Hematopoietic multipotent progenitor cell treated with erythropoietin and hydrocortisone succinate and interleukin-3 and kit ligand, for 4 days (in vitro differentiated cells): ENCODE measurements around the gene SLC6A19.

ENCODE experiments used
- DNase-seq: peaks from one replicate; pipeline ENCODE4 v3.0.0-alpha.2; 2015

SLC6A19 gene

DNA sequence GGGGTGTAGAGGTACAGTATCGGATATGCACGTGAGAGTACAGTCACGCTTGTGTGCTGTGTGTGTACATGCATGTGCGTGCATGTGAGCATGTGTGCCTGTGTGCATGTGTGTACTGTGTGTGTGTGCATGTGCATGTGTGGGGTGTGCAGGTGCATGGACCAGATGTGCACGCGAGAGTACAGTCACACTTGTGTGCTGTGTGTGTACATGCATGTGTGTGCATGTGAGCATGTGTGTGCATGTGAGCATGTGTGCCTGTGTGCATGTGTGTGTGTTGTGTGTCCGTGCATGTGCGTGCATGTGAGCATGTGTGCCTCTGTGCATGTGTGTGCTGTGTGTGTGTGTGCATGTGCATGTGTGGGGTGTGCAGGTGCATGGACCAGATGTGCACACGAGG is 10.3 kb downstream of the SLC6A19 start:
- no peak for DNase-seq

- no peak for DNase-seq
These were observed 10.9 kb downstream of the SLC6A19 start for GRCh38 chr5:1212271-1212670.

DNA sequence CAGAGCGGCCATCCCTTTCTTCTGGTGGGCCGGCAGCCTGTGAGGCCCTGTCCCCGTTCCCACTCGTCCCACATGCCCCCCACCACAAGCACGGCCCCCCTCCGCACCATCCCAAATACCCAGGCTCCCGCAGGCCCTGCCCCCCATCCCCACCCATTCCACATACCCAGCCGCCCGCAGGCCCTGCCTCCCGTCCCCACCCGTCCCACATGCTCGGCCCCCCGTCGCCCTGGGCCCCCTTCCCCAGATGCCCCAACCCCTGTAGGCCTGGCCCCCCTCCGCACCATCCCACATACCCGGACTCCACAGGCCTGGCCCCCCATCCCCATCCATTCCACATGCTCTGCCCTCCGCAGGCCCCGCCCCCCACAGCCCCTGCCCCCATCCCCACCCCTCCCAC is 11.5 kb downstream of the SLC6A19 start:
- DNase-seq, result no peak

DNA sequence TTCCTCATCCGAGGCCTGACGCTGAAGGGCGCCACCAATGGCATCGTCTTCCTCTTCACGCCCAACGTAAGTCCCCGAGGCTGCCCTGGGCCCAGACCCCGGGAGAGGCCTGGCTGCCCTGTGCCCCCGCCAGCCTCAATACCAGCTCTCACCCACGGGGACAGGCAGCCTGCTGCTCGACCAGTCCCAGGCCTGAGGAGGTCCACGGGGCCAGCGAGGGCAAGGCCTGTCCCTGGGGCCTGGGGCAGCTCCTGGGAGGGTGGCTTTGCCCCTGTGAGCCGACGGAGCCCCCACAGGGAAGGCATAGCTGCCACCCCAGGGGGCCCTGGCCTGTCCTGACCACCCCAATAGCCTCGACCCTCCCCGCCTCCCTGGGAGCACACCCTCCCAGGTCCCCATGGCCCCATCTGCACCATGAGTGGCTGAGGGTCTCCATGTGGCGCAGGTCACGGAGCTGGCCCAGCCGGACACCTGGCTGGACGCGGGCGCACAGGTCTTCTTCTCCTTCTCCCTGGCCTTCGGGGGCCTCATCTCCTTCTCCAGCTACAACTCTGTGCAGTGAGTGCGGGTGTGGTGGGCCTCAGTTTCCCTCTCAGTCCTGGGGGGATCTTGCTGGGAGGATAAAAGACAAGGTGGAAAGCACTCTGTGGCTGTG is 12.2 kb downstream of the SLC6A19 start:
- no peak for DNase-seq

DNA sequence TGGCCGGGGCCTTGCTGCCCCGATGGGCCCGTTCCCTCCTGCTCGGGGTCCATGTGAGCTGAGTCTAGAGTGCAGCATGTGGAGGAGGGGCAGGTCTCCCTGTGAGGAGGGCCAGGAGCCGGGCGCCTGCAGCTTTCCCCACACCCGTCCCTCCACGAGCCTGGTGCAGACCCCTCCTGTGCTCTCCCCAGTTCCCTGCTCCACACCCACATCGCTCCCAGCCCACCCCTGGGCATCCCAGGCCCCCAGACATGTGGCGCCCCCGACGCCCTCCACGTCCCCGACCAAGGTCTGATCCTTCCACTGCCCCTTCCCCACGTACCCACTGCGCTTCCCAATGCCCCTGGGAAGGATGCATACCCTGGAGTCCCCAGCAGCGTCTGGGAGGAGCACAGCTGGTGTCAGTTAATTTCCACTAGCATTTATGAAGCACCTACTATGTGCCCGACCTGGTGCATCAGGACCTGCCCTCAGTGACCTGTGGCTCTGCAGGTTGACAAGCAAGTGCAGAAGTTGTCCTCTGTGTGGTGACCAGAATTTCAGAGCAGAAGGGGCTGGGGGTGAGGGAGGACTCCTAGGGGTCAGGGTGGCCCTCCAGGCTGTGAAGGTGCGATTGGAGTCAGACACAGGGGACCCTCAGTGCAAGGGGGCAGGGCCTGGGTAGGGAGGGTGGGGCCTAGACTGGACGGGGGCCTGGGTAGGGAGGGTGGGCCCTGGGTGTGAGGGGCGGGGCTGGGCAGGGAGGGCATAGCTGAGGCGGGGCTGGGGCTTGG is 13.0 kb downstream of the SLC6A19 start:
- no peak for DNase-seq

GRCh38 chr5:1214936-1215220 is 13.5 kb downstream of the SLC6A19 start:
- DNase-seq, result no peak

- no peak for DNase-seq
These were observed 14.1 kb downstream of the SLC6A19 start for GRCh38 chr5:1215320-1216096.

DNA sequence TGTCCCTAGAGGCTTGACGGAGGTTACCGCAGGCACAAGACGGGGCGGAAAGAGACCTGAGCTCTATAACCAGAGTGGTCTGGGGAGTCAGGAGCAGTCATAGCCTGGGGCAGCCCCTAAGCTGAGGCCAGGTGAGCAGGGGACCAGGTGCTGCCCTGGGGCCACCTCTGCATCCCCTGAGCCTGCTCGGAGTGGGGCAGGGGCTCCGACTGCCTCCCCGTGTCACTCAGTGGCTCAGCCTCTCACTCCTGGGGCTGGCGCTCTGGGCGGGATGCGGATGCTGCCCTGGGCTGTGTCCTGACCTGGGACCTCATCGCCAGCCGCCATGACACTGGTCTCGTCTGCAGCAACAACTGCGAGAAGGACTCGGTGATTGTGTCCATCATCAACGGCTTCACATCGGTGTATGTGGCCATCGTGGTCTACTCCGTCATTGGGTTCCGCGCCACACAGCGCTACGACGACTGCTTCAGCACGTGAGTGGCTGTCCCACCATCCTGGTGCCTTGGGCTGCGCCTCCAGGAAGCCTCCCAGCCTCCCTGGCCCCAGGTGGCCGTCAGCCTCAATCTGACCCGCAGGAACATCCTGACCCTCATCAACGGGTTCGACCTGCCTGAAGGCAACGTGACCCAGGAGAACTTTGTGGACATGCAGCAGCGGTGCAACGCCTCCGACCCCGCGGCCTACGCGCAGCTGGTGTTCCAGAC is 15.0 kb downstream of the SLC6A19 start:
- no peak for DNase-seq

GRCh38 chr5:1216918-1217295 is 15.5 kb downstream of the SLC6A19 start:
- no peak for DNase-seq

DNA sequence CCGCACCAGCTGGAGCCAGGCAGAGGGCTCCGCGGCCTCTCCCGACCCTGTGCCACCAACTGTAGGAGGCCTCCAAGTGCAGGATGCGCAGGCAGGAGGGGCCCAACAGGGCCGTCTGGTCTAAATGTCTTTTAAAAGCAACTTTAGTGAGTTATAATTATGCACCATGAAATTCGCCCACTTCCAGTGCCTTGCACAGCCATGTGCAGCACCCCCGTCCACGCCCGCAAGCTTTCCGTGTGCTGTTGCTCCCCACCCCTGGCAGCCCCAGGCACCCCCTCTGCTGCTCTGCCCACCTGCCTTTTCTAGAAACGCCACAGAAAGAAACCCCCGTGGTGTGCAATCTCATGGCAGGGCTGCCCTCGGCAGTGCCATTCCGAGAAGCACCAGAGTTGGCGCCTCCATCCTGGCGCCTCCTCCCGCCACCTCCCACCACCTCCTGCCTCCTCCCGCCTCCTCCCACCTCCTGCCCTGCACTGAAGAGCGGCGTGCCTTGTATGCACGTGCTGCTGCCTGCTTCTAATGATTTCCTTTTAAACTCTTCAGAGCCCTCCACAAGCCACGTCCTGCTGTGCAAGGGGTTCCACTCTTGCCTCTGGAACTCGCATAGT is 16.3 kb downstream of the SLC6A19 start:
- peak; percentile 35 for DNase-seq

DNA sequence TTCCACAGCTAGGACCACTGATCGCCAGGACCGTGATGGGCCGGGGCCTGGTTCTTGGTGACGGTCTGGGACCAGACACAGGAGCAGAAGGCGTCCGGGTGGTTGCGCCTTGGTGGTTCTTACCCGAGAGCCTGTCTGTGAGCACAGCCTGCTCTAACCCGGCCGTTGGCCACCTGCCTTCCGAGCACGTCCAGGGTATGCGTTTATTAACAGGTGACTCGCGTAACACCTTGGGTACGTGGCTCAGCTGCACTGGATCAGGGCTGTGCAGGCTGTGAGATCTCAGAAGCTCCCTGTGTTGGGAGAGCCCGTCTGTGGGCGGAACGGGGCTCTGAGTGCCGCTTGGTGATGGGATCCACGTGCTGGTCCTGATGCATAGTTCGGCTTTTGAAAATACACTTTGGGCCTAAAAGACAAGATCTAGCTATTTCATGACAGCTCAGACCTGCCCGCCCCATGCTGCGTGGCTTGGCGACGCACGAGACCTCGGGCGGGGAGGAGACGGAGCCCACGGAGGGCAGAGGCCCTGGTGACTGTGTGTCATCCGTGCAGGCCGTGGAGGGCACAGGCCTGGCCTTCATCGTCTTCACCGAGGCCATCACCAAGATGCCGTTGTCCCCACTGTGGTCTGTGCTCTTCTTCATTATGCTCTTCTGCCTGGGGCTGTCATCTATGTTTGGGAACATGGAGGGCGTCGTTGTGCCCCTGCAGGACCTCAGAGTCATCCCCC is 17.1 kb downstream of the SLC6A19 start:
- no peak for DNase-seq

DNA sequence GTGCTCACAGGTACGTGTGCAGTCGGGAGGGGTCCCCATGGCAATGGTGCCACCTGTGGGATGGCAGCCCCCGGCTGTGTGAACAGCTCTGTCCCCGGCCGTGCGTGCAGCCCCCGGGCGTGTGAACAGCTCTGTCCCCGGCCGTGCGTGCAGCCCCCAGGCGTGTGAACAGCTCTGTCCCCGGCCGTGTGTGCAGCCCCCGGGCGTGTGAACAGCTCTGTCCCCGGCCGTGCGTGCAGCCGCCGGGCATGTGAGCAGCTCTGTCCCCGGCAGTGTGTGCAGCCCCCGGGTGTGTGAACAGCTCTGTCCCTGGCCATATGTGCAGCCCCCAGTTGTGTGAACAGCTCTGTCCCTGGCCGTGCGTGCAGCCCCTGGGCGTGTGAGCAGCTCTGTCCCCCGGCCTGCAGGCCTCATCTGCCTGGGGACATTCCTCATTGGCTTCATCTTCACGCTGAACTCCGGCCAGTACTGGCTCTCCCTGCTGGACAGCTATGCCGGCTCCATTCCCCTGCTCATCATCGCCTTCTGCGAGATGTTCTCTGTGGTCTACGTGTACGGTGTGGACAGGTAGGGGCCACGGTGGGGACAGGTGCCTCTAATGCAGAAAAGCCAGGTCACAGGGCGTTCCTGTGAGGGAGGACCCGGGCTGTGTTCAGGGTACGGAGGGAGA is 17.8 kb downstream of the SLC6A19 start:
- DNase-seq, result no peak

- DNase-seq, result no peak
These were observed 18.3 kb downstream of the SLC6A19 start for GRCh38 chr5:1219768-1220100.

GRCh38 chr5:1220351-1220750 is 19.0 kb downstream of the SLC6A19 start:
- DNase-seq, result no peak

GRCh38 chr5:1220831-1221230 is 19.4 kb downstream of the SLC6A19 start:
- DNase-seq, result no peak

DNA sequence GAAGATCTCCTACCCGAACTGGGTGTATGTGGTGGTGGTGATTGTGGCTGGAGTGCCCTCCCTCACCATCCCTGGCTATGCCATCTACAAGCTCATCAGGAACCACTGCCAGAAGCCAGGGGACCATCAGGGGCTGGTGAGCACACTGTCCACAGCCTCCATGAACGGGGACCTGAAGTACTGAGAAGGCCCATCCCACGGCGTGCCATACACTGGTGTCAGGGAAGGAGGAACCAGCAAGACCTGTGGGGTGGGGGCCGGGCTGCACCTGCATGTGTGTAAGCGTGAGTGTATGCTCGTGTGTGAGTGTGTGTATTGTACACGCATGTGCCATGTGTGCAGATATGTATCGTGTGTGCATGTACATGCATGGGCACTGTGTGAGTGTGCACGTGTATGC is 20.3 kb downstream of the SLC6A19 start:
- DNase-seq, result no peak

DNA sequence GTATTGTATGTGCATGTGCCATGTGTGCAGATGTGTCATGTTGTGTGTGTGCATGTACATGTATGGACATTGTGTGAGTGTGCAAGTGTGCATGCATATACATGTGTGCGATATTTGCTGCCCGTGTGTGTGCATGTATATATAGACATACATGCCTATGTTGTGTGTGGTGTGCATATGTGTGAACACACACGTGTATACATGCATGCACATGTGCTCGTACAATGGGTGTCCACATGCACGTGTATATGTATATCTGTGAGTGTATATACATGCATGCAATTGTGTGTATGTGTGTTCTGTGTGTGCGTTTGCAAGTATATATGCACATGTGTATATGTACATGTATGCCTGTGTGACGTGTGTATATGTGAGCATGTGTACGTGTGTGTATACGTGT is 20.8 kb downstream of the SLC6A19 start:
- no peak for DNase-seq

DNA sequence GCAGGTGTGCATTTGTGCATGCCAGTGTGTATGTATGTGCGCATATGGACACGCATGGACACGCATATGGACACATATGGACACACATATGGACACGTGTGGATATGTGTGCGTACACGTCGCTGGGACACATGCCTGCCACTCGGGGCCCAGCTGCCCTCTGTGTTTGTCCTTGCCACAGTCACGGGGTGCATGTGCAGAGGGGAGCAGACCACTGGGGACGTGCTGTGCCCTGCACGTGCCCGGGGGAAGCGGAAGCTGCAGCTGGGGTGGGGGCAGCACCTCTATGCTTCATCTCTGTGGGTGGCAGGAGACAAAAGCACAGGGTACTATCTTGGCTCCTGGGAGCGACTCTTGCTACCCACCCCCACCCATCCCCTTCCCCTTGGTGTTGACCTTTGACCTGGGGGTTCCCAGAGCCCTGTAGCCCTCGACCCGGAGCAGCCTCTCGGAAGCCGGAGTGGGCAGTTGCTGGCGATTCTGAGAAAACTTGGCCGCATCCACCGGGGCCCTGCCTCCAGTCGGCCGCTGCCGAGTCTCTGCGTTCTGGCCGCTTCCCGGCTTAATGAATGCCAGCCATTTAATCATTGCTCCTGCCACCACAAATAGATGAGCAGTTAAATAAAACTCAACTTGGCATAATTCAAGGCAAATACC is 21.4 kb downstream of the SLC6A19 start:
- DNase-seq, result no peak

- DNase-seq, result no peak
These were observed 21.9 kb downstream of the SLC6A19 start for GRCh38 chr5:1223278-1223670.

DNA sequence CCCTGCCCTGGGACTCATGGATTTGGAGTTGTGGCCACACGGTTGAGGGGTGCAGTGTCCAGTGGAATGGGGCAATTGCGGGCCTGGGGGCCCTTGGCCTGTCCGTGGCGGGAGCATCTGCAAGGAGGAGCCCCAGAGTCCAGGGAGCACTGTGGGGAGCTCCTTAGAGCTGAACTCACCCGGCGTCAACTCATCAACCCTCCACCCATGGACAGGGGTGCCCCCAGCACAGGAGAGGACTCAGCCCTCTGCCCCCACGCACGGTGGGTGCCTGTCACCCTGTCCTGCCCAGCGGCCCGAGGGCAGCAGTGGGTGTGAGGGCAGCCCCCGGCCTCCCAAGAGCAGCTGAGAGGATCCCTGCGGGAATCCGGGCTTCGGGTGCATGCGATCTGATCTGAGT is 23.2 kb downstream of the SLC6A19 start:
- DNase-seq, result no peak

GRCh38 chr5:1225081-1225480 is 23.7 kb downstream of the SLC6A19 start, which contains the start of gene SLC6A18:
TSS of gene SLC6A18 (plus strand) at chr5:1225381. CDS start at chr5:1225478, 97 bp downstream.
- DNase-seq, result no peak
